ENCODE measurements around the gene HOXD9. TPM values are rescaled to one million over a fixed set of nuclear protein-coding genes. Genes with fewer than 3 reads are reported as not detected.
A peak's percentile ranks its signal among the peaks of the same experiment; 100 is the strongest.

HOXD9 gene
- total RNA-seq, 4 donors from 2014 or later, result 2.7 to 13.3 (median 7.5) TPM

- Histone ChIP-seq H3K27me3 (peaks cover 65% of the 10 kb centered on the region), H3K9me3 (no peaks in the 10 kb centered on the region), H3K27ac (peak overlapping the region; percentile 94 to 96 (median 94)), H3K4me3 (peak overlapping the region; percentile 32 to 68 (median 50)), H3K4me1 (peaks cover 18 to 64% (median 41%) of the 10 kb centered on the region in 4 donors), H3K36me3 (no peaks in the 10 kb centered on the region)
- 17 to 28% methylated on average over 6 to 15 of the region's 15 CpGs for WGBS, 2 donors (ENCODE audit: low coverage in 1 of 2)
- in situ Hi-C loops (cut with MboI; ENCODE audit: low pct_ligation_motif_present in 1 of 4, low pct_unique_long_range_greater_than_20kb in 1 of 4, low sequenced_read_pairs in 3 of 4) (loop anchor here in 1 of 4 donors (25.0 kb wide), 1 partner anchor 681 kb away; no protein-coding TSS in a partner anchor), intact Hi-C loops (cut with DNase I; ENCODE audit: low total_unique reads) (no loop called here)
- DNase-seq, result no peak
- no peak for TF ChIP-seq EP300 (IDR thresholded peaks at IDR 0.05; ENCODE audit: low read depth)
- TF ChIP-seq POLR2AphosphoS5 (IDR thresholded peaks at IDR 0.05), result no peak
- TF ChIP-seq POLR2A (IDR thresholded peaks at IDR 0.05), result no peak
- TF ChIP-seq CTCF (IDR thresholded peaks at IDR 0.05), result no peak
Observed at GRCh38 chr2:176130957-176131847, 8.7 kb downstream of the HOXD9 start.

GRCh38 chr2:176131848-176132158, 9.3 kb downstream of the HOXD9 start:
- intact Hi-C loops (cut with DNase I; ENCODE audit: low total_unique reads) (no loop called here), in situ Hi-C loops (cut with MboI; ENCODE audit: low pct_ligation_motif_present in 1 of 4, low pct_unique_long_range_greater_than_20kb in 1 of 4, low sequenced_read_pairs in 3 of 4) (loop anchor here in 1 of 4 donors (25.0 kb wide), 1 partner anchor 680 kb away; no protein-coding TSS in a partner anchor)
- H3K27me3 ChIP-seq, result peaks cover 65% of the 10 kb centered on the region
- TF ChIP-seq POLR2A (IDR thresholded peaks at IDR 0.05), result no peak
- no peak for TF ChIP-seq EP300 (IDR thresholded peaks at IDR 0.05; ENCODE audit: low read depth)
- TF ChIP-seq POLR2AphosphoS5 (IDR thresholded peaks at IDR 0.05), result no peak
- TF ChIP-seq CTCF (IDR thresholded peaks at IDR 0.05), result no peak
- H3K27ac ChIP-seq, result peak overlapping the region; percentile 94 to 96 (median 94)
- H3K36me3 ChIP-seq, result no peaks in the 10 kb centered on the region
- H3K4me1 ChIP-seq, result peaks cover 18 to 64% (median 41%) of the 10 kb centered on the region in 4 donors
- peak overlapping the region in 2 of 4 donors; percentile 55 to 68 for H3K4me3 ChIP-seq
- H3K9me3 ChIP-seq, result no peaks in the 10 kb centered on the region
- 29 to 46% methylated on average over 4 of the region's 4 CpGs for WGBS, 2 donors (ENCODE audit: low coverage in 1 of 2)
- no peak for DNase-seq

- Histone ChIP-seq H3K27me3 (peaks cover 63% of the 10 kb centered on the region), H3K4me3 (peak overlapping the region in 3 of 4 donors; percentile 17 to 68 (median 55)), H3K4me1 (peaks cover 18 to 66% (median 39%) of the 10 kb centered on the region in 4 donors), H3K36me3 (no peaks in the 10 kb centered on the region), H3K9me3 (no peaks in the 10 kb centered on the region), H3K27ac (peak overlapping the region; percentile 94 to 96 (median 94))
- DNase-seq, result no peak
- 23 to 33% methylated on average over 33 of the region's 33 CpGs for WGBS, 2 donors (ENCODE audit: low coverage in 1 of 2)
- TF ChIP-seq EP300 (IDR thresholded peaks at IDR 0.05; ENCODE audit: low read depth) (no peak), CTCF (IDR thresholded peaks at IDR 0.05) (no peak), POLR2AphosphoS5 (IDR thresholded peaks at IDR 0.05) (no peak), POLR2A (IDR thresholded peaks at IDR 0.05) (no peak)
- in situ Hi-C loops (cut with MboI; ENCODE audit: low pct_ligation_motif_present in 1 of 4, low pct_unique_long_range_greater_than_20kb in 1 of 4, low sequenced_read_pairs in 3 of 4), result loop anchor here in 1 of 4 donors (25.0 kb wide), 1 partner anchor 680 kb away; no protein-coding TSS in a partner anchor
- intact Hi-C loops (cut with DNase I; ENCODE audit: low total_unique reads), result no loop called here
Observed at GRCh38 chr2:176132205-176133171, 10.0 kb downstream of the HOXD9 start.

Data from transverse colon (tissue), 4 donors.